ENCODE measurements around the gene EEF1AKMT4.

The EEF1AKMT4 gene

DNA sequence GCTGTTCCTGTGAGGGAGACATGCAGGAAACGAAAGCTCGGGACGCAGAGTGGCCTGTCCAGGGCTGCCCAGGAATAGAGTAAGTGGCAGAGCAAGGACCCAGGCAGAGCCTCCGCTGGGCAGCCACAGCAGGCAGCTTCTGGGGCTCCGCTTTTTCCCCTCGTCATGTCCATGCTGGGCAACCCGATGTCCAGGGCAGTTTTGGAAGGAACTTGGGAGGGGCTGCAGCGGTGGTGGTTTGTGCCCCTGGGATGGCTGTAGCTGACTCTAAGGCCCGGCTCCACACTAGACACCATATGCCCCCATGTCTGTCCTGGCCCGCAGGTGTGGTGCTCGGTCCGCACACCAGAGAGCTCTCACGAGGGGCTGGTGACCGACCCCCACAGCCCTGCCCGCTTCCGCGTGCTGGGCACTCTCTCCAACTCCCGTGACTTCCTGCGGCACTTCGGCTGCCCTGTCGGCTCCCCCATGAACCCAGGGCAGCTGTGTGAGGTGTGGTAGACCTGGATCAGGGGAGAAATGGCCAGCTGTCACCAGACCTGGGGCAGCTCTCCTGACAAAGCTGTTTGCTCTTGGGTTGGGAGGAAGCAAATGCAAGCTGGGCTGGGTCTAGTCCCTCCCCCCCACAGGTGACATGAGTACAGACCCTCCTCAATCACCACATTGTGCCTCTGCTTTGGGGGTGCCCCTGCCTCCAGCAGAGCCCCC is 42.4 kb downstream of the EEF1AKMT4 start:
- Histone ChIP-seq H3K27me3 (ENCODE audit: insufficient read depth, poor library complexity, severe bottlenecking) (peaks cover 4% of the 10 kb centered on the region), H3K4me3 (replicated peaks; ENCODE audit: insufficient read depth, low read length) (no peak overlapping the region), H3K27ac (replicated peaks) (no peak overlapping the region)
- DNase-seq (ENCODE audit: low read depth in 1 of 2, low spot score in 1 of 2): no peak
- TF ChIP-seq POLR2AphosphoS5 (IDR thresholded peaks at IDR 0.05; ENCODE audit: low read depth) (no peak), GABPA (IDR thresholded peaks at IDR 0.05; ENCODE audit: low read depth) (no peak)
- TF ChIP-seq, protein P1, sequence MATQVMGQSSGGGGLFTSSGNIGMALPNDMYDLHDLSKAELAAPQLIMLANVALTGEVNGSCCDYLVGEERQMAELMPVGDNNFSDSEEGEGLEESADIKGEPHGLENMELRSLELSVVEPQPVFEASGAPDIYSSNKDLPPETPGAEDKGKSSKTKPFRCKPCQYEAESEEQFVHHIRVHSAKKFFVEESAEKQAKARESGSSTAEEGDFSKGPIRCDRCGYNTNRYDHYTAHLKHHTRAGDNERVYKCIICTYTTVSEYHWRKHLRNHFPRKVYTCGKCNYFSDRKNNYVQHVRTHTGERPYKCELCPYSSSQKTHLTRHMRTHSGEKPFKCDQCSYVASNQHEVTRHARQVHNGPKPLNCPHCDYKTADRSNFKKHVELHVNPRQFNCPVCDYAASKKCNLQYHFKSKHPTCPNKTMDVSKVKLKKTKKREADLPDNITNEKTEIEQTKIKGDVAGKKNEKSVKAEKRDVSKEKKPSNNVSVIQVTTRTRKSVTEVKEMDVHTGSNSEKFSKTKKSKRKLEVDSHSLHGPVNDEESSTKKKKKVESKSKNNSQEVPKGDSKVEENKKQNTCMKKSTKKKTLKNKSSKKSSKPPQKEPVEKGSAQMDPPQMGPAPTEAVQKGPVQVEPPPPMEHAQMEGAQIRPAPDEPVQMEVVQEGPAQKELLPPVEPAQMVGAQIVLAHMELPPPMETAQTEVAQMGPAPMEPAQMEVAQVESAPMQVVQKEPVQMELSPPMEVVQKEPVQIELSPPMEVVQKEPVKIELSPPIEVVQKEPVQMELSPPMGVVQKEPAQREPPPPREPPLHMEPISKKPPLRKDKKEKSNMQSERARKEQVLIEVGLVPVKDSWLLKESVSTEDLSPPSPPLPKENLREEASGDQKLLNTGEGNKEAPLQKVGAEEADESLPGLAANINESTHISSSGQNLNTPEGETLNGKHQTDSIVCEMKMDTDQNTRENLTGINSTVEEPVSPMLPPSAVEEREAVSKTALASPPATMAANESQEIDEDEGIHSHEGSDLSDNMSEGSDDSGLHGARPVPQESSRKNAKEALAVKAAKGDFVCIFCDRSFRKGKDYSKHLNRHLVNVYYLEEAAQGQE (IDR thresholded peaks at IDR 0.05; ENCODE audit: insufficient replicate concordance, low read depth): no peak

GRCh38 chr3:184295771-184296170 is 46.3 kb downstream of the EEF1AKMT4 start:
- no peak for DNase-seq (ENCODE audit: low read depth in 1 of 2, low spot score in 1 of 2)

DNA sequence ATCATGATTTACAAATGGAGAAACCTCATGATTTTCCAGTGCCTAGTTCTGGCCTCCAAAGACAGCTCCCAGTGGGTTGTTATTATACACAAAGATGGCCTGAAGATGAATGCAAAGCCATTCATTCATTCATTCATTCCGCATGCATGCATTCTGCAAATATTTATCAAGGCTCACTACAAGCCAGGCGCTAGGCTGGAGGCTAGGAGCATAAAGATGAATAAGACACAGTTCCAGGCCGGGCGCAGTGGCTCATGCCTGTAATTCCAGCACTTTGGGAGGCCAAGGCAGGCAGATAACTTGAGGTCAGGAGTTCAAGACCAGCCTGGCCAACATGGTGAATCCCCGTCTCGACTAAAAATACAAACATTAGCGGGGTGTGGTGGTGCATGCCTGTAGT is 47.1 kb downstream of the EEF1AKMT4 start:
- TF ChIP-seq, protein P2, sequence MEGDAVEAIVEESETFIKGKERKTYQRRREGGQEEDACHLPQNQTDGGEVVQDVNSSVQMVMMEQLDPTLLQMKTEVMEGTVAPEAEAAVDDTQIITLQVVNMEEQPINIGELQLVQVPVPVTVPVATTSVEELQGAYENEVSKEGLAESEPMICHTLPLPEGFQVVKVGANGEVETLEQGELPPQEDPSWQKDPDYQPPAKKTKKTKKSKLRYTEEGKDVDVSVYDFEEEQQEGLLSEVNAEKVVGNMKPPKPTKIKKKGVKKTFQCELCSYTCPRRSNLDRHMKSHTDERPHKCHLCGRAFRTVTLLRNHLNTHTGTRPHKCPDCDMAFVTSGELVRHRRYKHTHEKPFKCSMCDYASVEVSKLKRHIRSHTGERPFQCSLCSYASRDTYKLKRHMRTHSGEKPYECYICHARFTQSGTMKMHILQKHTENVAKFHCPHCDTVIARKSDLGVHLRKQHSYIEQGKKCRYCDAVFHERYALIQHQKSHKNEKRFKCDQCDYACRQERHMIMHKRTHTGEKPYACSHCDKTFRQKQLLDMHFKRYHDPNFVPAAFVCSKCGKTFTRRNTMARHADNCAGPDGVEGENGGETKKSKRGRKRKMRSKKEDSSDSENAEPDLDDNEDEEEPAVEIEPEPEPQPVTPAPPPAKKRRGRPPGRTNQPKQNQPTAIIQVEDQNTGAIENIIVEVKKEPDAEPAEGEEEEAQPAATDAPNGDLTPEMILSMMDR (IDR thresholded peaks at IDR 0.05; ENCODE audit: insufficient read depth, low read length): no peak
- TF ChIP-seq POLR2AphosphoS5 (IDR thresholded peaks at IDR 0.05; ENCODE audit: low read depth) (no peak), GABPA (IDR thresholded peaks at IDR 0.05; ENCODE audit: low read depth) (no peak)
- TF ChIP-seq, protein P1 (IDR thresholded peaks at IDR 0.05; ENCODE audit: insufficient replicate concordance, low read depth): no peak
- DNase-seq (ENCODE audit: low read depth in 1 of 2, low spot score in 1 of 2): no peak
- Histone ChIP-seq H3K27me3 (ENCODE audit: insufficient read depth, poor library complexity, severe bottlenecking) (no peaks in the 10 kb centered on the region), H3K4me3 (replicated peaks; ENCODE audit: insufficient read depth, low read length) (no peak overlapping the region), H3K27ac (replicated peaks) (no peak overlapping the region)

More at GRCh38 chr3:184295771-184296170, 46.3 kb downstream of the EEF1AKMT4 start:
- Histone ChIP-seq H3K27ac (replicated peaks) (no peak overlapping the region), H3K27me3 (ENCODE audit: insufficient read depth, poor library complexity, severe bottlenecking) (no peaks in the 10 kb centered on the region), H3K4me3 (replicated peaks; ENCODE audit: insufficient read depth, low read length) (no peak overlapping the region)
- TF ChIP-seq GABPA (IDR thresholded peaks at IDR 0.05; ENCODE audit: low read depth) (no peak), POLR2AphosphoS5 (IDR thresholded peaks at IDR 0.05; ENCODE audit: low read depth) (no peak), SPI1 (IDR thresholded peaks at IDR 0.05; ENCODE audit: borderline replicate concordance, low read depth) (no peak)
- TF ChIP-seq, protein P1 (IDR thresholded peaks at IDR 0.05; ENCODE audit: insufficient replicate concordance, low read depth): no peak
- TF ChIP-seq, protein P2 (IDR thresholded peaks at IDR 0.05; ENCODE audit: insufficient read depth, low read length): no peak
